Thoracic aorta (tissue), 2 donors: Measurements from ENCODE around the gene PCDHGA6. TPM values are rescaled to one million over a fixed set of nuclear protein-coding genes. Genes with fewer than 3 reads are reported as not detected.

Source experiments
- ATAC-seq: fragments of 150-250 bp; one replicate; pipeline ENCODE4 v1.8.0; 2017; ENCODE audit warnings: low read depth; ENCODE audit not compliant: insufficient number of reproducible peaks, low FRiP score
- DNase-seq: peaks from one replicate; pipeline ENCODE4 v3.0.0-alpha.2; 2020; ENCODE audit warnings: low spot score
- H3K27ac ChIP-seq, 2 donors: fragments of 200-600 bp; sonication (generic); 1 replicate in 1 of 2; 2 replicates in 1 of 2; pipeline ENCODE4 v1.5.1; 2016; ENCODE audit warnings: mild to moderate bottlenecking in 2 of 2, moderate library complexity in 2 of 2
- H3K27me3 ChIP-seq: fragments of 200-600 bp; sonication (generic); replicated peaks from 2 replicates; pipeline ENCODE4 v1.6.0; 2016; ENCODE audit warnings: mild to moderate bottlenecking; ENCODE audit not compliant: insufficient read depth
- H3K36me3 ChIP-seq: fragments of 200-600 bp; sonication (generic); one replicate; pipeline ENCODE4 v1.5.1; 2016
- H3K4me1 ChIP-seq, 2 donors: fragments of 200-600 bp; sonication (generic); 1 replicate in 1 of 2; 2 replicates in 1 of 2; pipeline versions ENCODE4 v1.5.1 to v1.6.0; 2016; ENCODE audit warnings: low read depth in 2 of 2, mild to moderate bottlenecking in 1 of 2; ENCODE audit not compliant: control insufficient read depth in 1 of 2
- H3K4me3 ChIP-seq: fragments of 200-600 bp; sonication (generic); 2 replicates; pipeline ENCODE4 v1.5.1; 2016; ENCODE audit warnings: mild to moderate bottlenecking
- H3K9me3 ChIP-seq: fragments of 200-600 bp; sonication (generic); 2 replicates; pipeline ENCODE4 v1.5.1; 2016
- CTCF ChIP-seq: fragments of 200-600 bp; sonication (generic); IDR thresholded peaks from one replicate; pipeline ENCODE4 v1.5.1; 2019; ENCODE audit warnings: antibody characterized with exemption
- total RNA-seq, 2 donors: library from RNA; depleted of rRNA; stranded (reverse); fragments of >200 nt; gene quantifications; one replicate each; pipeline versions ENCODE4 v1.1.0 to v1.2.3, GENCODE V29; 2016

The PCDHGA6 gene
- total RNA-seq, 2 donors from 2014 or later: 12.0 to 13.1 TPM

- Histone ChIP-seq H3K27ac (no peak overlapping the region), H3K36me3 (no peaks in the 10 kb centered on the region), H3K27me3 (no peaks in the 10 kb centered on the region), H3K9me3 (peaks cover 98% of the 10 kb centered on the region), H3K4me1 (no peaks in the 10 kb centered on the region), H3K4me3 (peak overlapping the region; percentile 33)
- no peak for TF ChIP-seq CTCF
- ATAC-seq (no peak), DNase-seq (no peak)
These were observed 45.6 kb downstream of the PCDHGA6 start for GRCh38 chr5:141419074-141419880.

- Histone ChIP-seq H3K4me1 (no peaks in the 10 kb centered on the region), H3K9me3 (peaks cover 99% of the 10 kb centered on the region), H3K4me3 (peak within 1 kb of the TSS; percentile 63), H3K27ac (no peak within 1 kb of the TSS), H3K36me3 (no peaks in the 10 kb centered on the region), H3K27me3 (no peaks in the 10 kb centered on the region)
- TF ChIP-seq CTCF: no peak
- DNase-seq (no peak), ATAC-seq (no peak)
These were observed 47.3 kb downstream of the PCDHGA6 start, which contains the start of gene PCDHGA11 for GRCh38 chr5:141420855-141421488. Gene PCDHGA11, plus strand, starts transcription at chr5:141421051. Its CDS starts 177 bp downstream, at chr5:141421228.

- Histone ChIP-seq H3K27ac (no peak overlapping the region), H3K4me3 (peak overlapping the region; percentile 63), H3K36me3 (no peaks in the 10 kb centered on the region), H3K27me3 (no peaks in the 10 kb centered on the region), H3K4me1 (no peaks in the 10 kb centered on the region), H3K9me3 (peaks cover 99% of the 10 kb centered on the region)
- no peak for DNase-seq
- ATAC-seq: no peak
- no peak for TF ChIP-seq CTCF
These were observed 47.8 kb downstream of the PCDHGA6 start for GRCh38 chr5:141421489-141421855.

GRCh38 chr5:141422742-141423291 lies 49.1 kb downstream of the PCDHGA6 start:
- Histone ChIP-seq H3K9me3 (peaks cover 100% of the 10 kb centered on the region), H3K27me3 (no peaks in the 10 kb centered on the region), H3K4me1 (no peaks in the 10 kb centered on the region), H3K36me3 (no peaks in the 10 kb centered on the region), H3K27ac (no peak overlapping the region), H3K4me3 (no peak overlapping the region)
- DNase-seq: no peak
- TF ChIP-seq CTCF: no peak
- no peak for ATAC-seq

- DNase-seq (no peak), ATAC-seq (no peak)
- no peak for TF ChIP-seq CTCF
- no peak overlapping the region for H3K27ac ChIP-seq
- no peaks in the 10 kb centered on the region for H3K4me1 ChIP-seq
- H3K9me3 ChIP-seq: peaks cover 98% of the 10 kb centered on the region
- no peaks in the 10 kb centered on the region for H3K36me3 ChIP-seq
- H3K27me3 ChIP-seq: no peaks in the 10 kb centered on the region
- no peak overlapping the region for H3K4me3 ChIP-seq
These were observed 54.2 kb downstream of the PCDHGA6 start for GRCh38 chr5:141427783-141428426.
